GM10266 (cell line): ENCODE measurements around the gene MPPED2.

Experiments
- DNase-seq: peaks from one replicate; pipeline ENCODE4 v3.0.0; 2012; ENCODE audit errors: extremely low spot score
- TF ChIP-seq, protein P1 (sequence below): IDR thresholded peaks from 2 replicates; pipeline ENCODE4 v1.5.1; 2012; ENCODE audit warnings: mild to moderate bottlenecking, low read depth; ENCODE audit not compliant: control insufficient read depth, insufficient read depth; ENCODE audit errors: missing control alignments

Gene MPPED2

DNA sequence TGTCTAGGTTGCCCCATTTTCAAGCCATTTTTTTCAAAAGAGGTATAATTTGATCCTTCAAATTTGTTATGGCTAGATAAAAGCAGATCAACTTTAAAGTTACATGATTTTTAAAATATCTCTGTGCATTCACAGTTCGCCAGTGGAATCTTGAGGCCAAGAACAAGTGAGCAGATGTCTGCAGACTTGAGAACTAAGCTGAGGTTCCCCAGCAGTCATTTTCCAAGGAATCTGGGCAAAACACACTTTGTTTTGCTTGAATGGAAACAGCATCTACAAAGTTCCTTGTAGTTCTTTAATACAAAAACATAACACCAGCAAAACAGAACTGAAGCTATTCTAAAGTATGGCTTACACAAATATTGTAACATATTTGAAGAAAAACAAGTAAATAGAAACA is 7.7 kb downstream of the MPPED2 start:
- TF ChIP-seq, protein P1, sequence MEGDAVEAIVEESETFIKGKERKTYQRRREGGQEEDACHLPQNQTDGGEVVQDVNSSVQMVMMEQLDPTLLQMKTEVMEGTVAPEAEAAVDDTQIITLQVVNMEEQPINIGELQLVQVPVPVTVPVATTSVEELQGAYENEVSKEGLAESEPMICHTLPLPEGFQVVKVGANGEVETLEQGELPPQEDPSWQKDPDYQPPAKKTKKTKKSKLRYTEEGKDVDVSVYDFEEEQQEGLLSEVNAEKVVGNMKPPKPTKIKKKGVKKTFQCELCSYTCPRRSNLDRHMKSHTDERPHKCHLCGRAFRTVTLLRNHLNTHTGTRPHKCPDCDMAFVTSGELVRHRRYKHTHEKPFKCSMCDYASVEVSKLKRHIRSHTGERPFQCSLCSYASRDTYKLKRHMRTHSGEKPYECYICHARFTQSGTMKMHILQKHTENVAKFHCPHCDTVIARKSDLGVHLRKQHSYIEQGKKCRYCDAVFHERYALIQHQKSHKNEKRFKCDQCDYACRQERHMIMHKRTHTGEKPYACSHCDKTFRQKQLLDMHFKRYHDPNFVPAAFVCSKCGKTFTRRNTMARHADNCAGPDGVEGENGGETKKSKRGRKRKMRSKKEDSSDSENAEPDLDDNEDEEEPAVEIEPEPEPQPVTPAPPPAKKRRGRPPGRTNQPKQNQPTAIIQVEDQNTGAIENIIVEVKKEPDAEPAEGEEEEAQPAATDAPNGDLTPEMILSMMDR: no peak
- DNase-seq: no peak

DNA sequence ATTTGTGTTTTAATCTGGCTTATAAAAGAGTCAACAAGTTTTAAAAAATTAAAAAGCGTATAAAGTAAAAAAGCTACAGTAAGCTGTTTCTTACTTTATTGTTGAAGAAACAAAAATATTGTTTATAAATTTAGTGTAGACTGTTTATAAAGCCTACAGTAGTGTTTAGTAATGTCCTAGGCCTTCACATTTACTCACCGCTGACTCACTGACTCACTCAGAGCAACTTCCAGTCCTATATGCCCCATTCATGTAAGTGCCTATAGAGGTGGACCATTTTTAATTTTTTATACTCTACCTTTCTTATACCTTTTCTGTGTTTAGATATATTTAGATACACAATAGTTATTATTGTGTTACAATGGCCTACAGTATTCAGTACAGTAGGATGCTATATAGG is 12.2 kb downstream of the MPPED2 start:
- TF ChIP-seq, protein P1: no peak
- no peak for DNase-seq

DNA sequence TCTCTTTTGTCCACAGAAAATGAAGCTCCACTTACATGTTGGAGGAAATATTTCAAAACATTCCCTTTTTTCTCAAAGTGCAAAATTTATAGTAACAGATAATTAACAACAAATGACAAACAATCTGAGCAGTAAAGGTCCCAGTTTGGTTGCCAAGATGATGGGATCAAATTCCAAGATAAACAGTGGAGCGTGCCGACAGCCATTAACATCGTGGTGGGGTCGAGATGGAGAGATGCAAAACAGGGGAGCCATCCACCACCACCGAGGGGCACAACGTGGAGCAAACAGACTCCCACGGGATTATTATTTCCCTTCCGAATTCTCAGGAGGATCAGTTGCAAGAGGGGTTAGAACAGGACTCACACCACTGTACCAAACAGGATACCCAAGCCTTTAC is 17.2 kb downstream of the MPPED2 start:
- DNase-seq: no peak
- TF ChIP-seq, protein P1: no peak

DNA sequence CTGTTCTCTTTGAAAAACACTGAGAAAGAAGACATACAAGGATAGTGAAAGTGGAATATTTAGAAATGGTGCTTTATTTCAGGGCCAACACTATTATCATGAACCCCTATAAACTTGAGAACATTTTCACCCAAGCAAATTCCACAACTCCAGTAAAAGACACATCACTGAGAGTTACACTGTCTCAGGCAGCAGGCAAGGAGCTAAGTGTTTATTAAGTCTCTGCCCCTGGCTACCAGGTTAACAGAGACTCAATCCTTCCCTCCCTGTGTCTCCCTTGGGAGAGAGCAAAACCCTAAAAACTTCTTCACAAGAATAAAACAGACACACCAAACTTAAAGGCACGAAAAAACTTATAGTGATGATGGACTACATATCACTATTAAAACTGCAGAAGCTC is 18.5 kb downstream of the MPPED2 start:
- TF ChIP-seq, protein P1: no peak
- no peak for DNase-seq

DNA sequence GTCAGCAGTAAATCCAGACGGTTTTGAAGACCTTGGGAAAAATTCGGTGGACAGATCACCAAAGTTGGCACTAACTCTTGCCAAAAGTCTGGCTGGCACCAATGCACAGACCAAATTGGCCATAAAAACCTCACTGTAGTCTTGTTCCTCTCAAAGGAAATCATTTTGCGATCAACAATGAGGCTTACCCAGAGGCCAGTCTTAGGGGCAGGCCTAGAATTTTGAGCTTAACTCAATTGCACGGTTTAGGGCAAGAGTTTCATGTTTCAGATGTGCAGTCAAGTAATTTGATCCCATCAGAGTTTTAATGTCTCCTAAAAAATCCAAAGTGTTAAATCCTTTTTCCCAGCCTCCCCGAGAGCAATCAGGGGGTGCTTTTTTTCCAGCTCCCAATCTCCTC is 19.0 kb downstream of the MPPED2 start:
- TF ChIP-seq, protein P1: no peak
- DNase-seq: no peak

DNA sequence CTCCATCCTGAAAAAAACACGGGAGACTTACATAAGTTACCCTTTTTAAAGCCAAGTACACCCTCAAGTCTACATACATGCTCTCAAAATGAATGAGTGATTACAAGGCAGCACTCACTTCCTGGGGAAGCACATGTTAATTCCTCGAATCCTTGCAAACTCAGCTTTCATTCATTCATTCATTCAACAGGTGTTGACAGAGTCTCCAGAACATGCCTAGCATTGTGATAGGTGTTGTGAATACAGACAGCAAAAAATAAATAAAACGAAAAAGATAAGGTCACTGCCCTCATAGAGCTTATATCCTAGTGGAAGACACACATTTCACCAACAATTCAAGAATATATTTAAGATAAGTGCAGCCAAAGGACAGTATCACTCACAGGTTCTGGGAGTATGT is 19.7 kb downstream of the MPPED2 start:
- TF ChIP-seq, protein P1: no peak
- no peak for DNase-seq

DNA sequence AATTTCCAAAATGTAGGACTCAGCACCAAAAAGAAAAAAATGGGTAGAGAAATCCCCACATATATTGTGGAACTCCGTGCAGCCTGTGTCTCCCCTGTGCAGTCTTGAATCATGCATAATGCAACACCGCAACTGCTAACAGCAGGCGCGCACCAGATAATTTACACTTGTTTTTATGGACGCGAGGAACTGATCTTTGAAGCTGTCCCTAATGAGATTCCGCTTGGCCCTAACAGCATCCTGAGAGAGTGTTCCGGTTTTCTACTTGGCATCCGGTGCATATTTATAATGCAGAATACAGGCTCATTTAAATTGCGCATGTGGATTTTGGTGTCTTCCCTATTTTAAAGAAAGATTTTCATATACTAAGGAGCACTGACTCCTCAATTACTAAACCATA is 21.1 kb downstream of the MPPED2 start:
- no peak for DNase-seq
- TF ChIP-seq, protein P1: no peak
